Lung (tissue), 12 donors: Measurements from ENCODE around the gene PGA4. TPM values are rescaled to one million over a fixed set of nuclear protein-coding genes. Genes with fewer than 3 reads are reported as not detected.

Experiments used
- ATAC-seq: fragments of 200-7000 bp; cut with Tn5 transposase; one replicate; pipeline ENCODE4 v1.9.1; 2020; ENCODE audit warnings: moderate number of reproducible peaks; ENCODE audit not compliant: insufficient read depth, low FRiP score
- DNase-seq, 3 donors: peaks; one replicate each; pipeline ENCODE4 v3.0.0-alpha.2; 2013 to 2017
- H3K27ac ChIP-seq, 2 donors: one replicate each; pipeline ENCODE4 v1.5.1; 2013; ENCODE audit warnings: mild to moderate bottlenecking in 2 of 2, moderate library complexity in 2 of 2, control low read depth in 1 of 2, inconsistent platforms in 1 of 2, low read depth in 1 of 2, low read length in 1 of 2
- H3K27me3 ChIP-seq, 3 donors: one replicate each; pipeline ENCODE4 v1.5.1; 2013; ENCODE audit warnings: low read length in 2 of 3; ENCODE audit not compliant: control insufficient read depth in 3 of 3, insufficient read depth in 3 of 3
- H3K36me3 ChIP-seq, 4 donors: one replicate each; pipeline ENCODE4 v1.5.1; 2013; ENCODE audit warnings: low read length in 4 of 4, mild to moderate bottlenecking in 1 of 4, moderate library complexity in 1 of 4; ENCODE audit not compliant: control insufficient read depth in 4 of 4, insufficient read depth in 4 of 4
- H3K4me1 ChIP-seq, 5 donors: one replicate each; pipeline ENCODE4 v1.5.1; 2013; ENCODE audit warnings: low read length in 5 of 5, mild to moderate bottlenecking in 2 of 5, moderate library complexity in 1 of 5; ENCODE audit not compliant: control insufficient read depth in 5 of 5, insufficient read depth in 5 of 5
- H3K4me3 ChIP-seq: one replicate; pipeline ENCODE4 v1.5.1; 2013; ENCODE audit warnings: mild to moderate bottlenecking, control low read depth, moderate library complexity
- H3K9ac ChIP-seq, 2 donors: one replicate each; pipeline ENCODE4 v1.5.1; 2013; ENCODE audit warnings: low read length in 2 of 2, control low read depth in 1 of 2; ENCODE audit not compliant: insufficient read depth in 1 of 2
- H3K9me3 ChIP-seq, 4 donors: one replicate each; pipeline ENCODE4 v1.5.1; 2013; ENCODE audit warnings: low read length in 3 of 4, mild to moderate bottlenecking in 1 of 4, moderate library complexity in 1 of 4; ENCODE audit not compliant: control insufficient read depth in 4 of 4, insufficient read depth in 3 of 4
- CTCF ChIP-seq: IDR thresholded peaks from 2 replicates; pipeline ENCODE4 v1.5.1; 2012; ENCODE audit warnings: mild to moderate bottlenecking; ENCODE audit errors: control extremely low read depth, extremely low read depth
- WGBS, 2 donors: extraction: QIAGEN DNeasy Blood & Tissue Kit; methylation state at CpG; one replicate each; pipeline ENCODE4 v1.1.7; 2013; 5-methylcytosine and 5-hydroxymethylcytosine counted together
- polyA plus RNA-seq, 2 donors: library from polyadenylated mRNA; stranded (reverse); fragments of 200-250 nt; gene quantifications; one replicate each; pipeline ENCODE4 v1.2.1, GENCODE V29; 2013
- total RNA-seq, 2 donors: library from RNA; depleted of rRNA in 1 of 2; stranded (reverse); fragments of >200 nt in 1 of 2; gene quantifications; one replicate each; pipeline ENCODE4 v1.2.1, GENCODE V29; 2014 to 2021
- donor health status: control.
- donor health status: control.
- donor health status: Bipolar disorder and iron deficiency.
- donor health status: healthy.
- donor health status: DM: yes; HTN: yes; CAD: no.

The PGA4 gene
- total and polyA plus RNA-seq, 4 donors: 1.6 to 1.8 (median 1.8) TPM; not detected in 1

- TF ChIP-seq CTCF: no peak
- DNase-seq (no peak), ATAC-seq (no peak)
- Histone ChIP-seq H3K27me3 (no peaks in the 10 kb centered on the region), H3K4me1 (no peaks in the 10 kb centered on the region), H3K27ac (no peak overlapping the region), H3K9me3 (no peaks in the 10 kb centered on the region), H3K4me3 (no peak overlapping the region), H3K9ac (no peak overlapping the region), H3K36me3 (no peaks in the 10 kb centered on the region)
- WGBS, 2 donors: 64 to 83% methylated on average over 10 of the region's 10 CpGs
Measured at GRCh38 chr11:61278001-61278470, 55.9 kb downstream of the PGA4 start.

GRCh38 chr11:61279934-61280659 lies 58.0 kb downstream of the PGA4 start:
- Histone ChIP-seq H3K27ac (no peak overlapping the region), H3K9ac (no peak overlapping the region), H3K27me3 (no peaks in the 10 kb centered on the region), H3K9me3 (no peaks in the 10 kb centered on the region), H3K36me3 (no peaks in the 10 kb centered on the region), H3K4me1 (no peaks in the 10 kb centered on the region), H3K4me3 (no peak overlapping the region)
- no peak for ATAC-seq
- no peak for TF ChIP-seq CTCF
- 82 to 93% methylated on average over 12 of the region's 12 CpGs for WGBS, 2 donors
- DNase-seq: no peak

- no peak for DNase-seq
- Histone ChIP-seq H3K27ac (no peak overlapping the region), H3K9ac (no peak overlapping the region), H3K36me3 (no peaks in the 10 kb centered on the region), H3K9me3 (no peaks in the 10 kb centered on the region), H3K4me1 (no peaks in the 10 kb centered on the region), H3K4me3 (no peak overlapping the region), H3K27me3 (no peaks in the 10 kb centered on the region)
- ATAC-seq: no peak
- no peak for TF ChIP-seq CTCF
- 86 to 90% methylated on average over 20 of the region's 20 CpGs for WGBS, 2 donors
Measured at GRCh38 chr11:61280883-61281580, 58.9 kb downstream of the PGA4 start.

Other genes with a start within 250 kb of the PGA4 start
- 1 to 10 TPM in 1 of 2 donors, under 1 TPM in 1; 0.98 to 1.3 TPM for gene CD5, start 119.9 kb upstream of the PGA4 start, total RNA-seq
- 1 to 10 TPM in 1 of 2 donors, under 1 TPM in 1; 0.45 to 1.3 TPM for gene CD5, start 119.9 kb upstream of the PGA4 start, polyA plus RNA-seq
- gene VPS37C, start 60.9 kb upstream of the PGA4 start, total RNA-seq: 10 to 100 TPM; 14.8 to 35.8 TPM
- gene VPS37C, start 60.9 kb upstream of the PGA4 start, polyA plus RNA-seq: 10 to 100 TPM; 20.7 to 23.9 TPM
- not detected for gene PGA3, start 18.8 kb upstream of the PGA4 start, total RNA-seq
- gene PGA3, start 18.8 kb upstream of the PGA4 start, polyA plus RNA-seq: under 1 TPM; 0.20 to 0.50 TPM
- under 1 TPM in 1 of 2 donors, not detected in 1; 0.55 TPM for gene PGA5, start 18.8 kb downstream of the PGA4 start, total RNA-seq
- gene PGA5, start 18.8 kb downstream of the PGA4 start, polyA plus RNA-seq: under 1 TPM; 0.08 to 0.09 TPM
- 1 to 10 TPM in 1 of 2 donors, under 1 TPM in 1; 0.65 to 1.2 TPM for gene VWCE, start 73.0 kb downstream of the PGA4 start, total RNA-seq
- under 1 TPM; 0.13 to 0.55 TPM for gene VWCE, start 73.0 kb downstream of the PGA4 start, polyA plus RNA-seq
- 100 to 1,000 TPM; 141 to 184 TPM for gene DDB1, start 110.8 kb downstream of the PGA4 start, total RNA-seq
- gene DDB1, start 110.8 kb downstream of the PGA4 start, polyA plus RNA-seq: 100 to 1,000 TPM in 1 of 2 donors, 10 to 100 TPM in 1; 88.5 to 101 TPM
- gene TKFC, start 110.9 kb downstream of the PGA4 start, total RNA-seq: 10 to 100 TPM; 35.2 to 69.2 TPM
- gene TKFC, start 110.9 kb downstream of the PGA4 start, polyA plus RNA-seq: 10 to 100 TPM; 35.0 to 44.4 TPM
- gene CYB561A3, start 139.5 kb downstream of the PGA4 start, total RNA-seq: 10 to 100 TPM; 27.8 to 51.3 TPM
- gene CYB561A3, start 139.5 kb downstream of the PGA4 start, polyA plus RNA-seq: 10 to 100 TPM; 20.8 to 45.1 TPM
- gene TMEM138, start 140.0 kb downstream of the PGA4 start, total RNA-seq: 10 to 100 TPM; 24.6 to 53.0 TPM
- gene TMEM138, start 140.0 kb downstream of the PGA4 start, polyA plus RNA-seq: 10 to 100 TPM; 46.2 to 64.4 TPM
- gene TMEM216, start 170.2 kb downstream of the PGA4 start, total RNA-seq: 10 to 100 TPM in 1 of 2 donors, 1 to 10 TPM in 1; 9.9 to 16.4 TPM
- 10 to 100 TPM; 17.6 to 19.9 TPM for gene TMEM216, start 170.2 kb downstream of the PGA4 start, polyA plus RNA-seq
- 10 to 100 TPM; 58.6 to 64.7 TPM for gene CPSF7, start 207.6 kb downstream of the PGA4 start, total RNA-seq
- gene CPSF7, start 207.6 kb downstream of the PGA4 start, polyA plus RNA-seq: 10 to 100 TPM; 34.8 to 46.3 TPM
- 10 to 100 TPM; 39.6 to 41.2 TPM for gene SDHAF2, start 207.8 kb downstream of the PGA4 start, total RNA-seq
- gene SDHAF2, start 207.8 kb downstream of the PGA4 start, polyA plus RNA-seq: 10 to 100 TPM; 46.6 to 53.4 TPM